H1 (cell line): ENCODE data around the gene SNCAIP.

Experiments used
- ATF3 ChIP-seq: IDR thresholded peaks from 2 replicates; pipeline ENCODE4 v1.6.1; 2011; ENCODE audit warnings: low read depth, mild to moderate bottlenecking, low read length; ENCODE audit not compliant: insufficient read depth
- CTCF ChIP-seq, 3 experiments: IDR thresholded peaks; 1 replicate in 2 of 3; 2 replicates in 1 of 3; pipeline versions ENCODE4 v1.5.1 to v1.6.1; 2011; ENCODE audit warnings: low read length in 3 of 3, mild to moderate bottlenecking in 3 of 3, inconsistent platforms in 2 of 3, low read depth in 1 of 3, moderate library complexity in 1 of 3; ENCODE audit not compliant: insufficient read depth in 1 of 3; ENCODE audit errors: control extremely low read depth in 1 of 3
- JUND ChIP-seq: IDR thresholded peaks from 2 replicates; pipeline ENCODE4 v1.6.1; 2011; ENCODE audit warnings: mild to moderate bottlenecking, improper control_type of control experiment, low read length
- MAFK ChIP-seq: IDR thresholded peaks from 2 replicates; pipeline ENCODE4 v1.6.1; 2012; ENCODE audit warnings: low read depth, mild to moderate bottlenecking, improper control_type of control experiment, low read length
- POLR2A ChIP-seq, 2 experiments: IDR thresholded peaks; 1 replicate in 1 of 2; 2 replicates in 1 of 2; pipeline ENCODE4 v1.6.1; 2011; ENCODE audit warnings: low read depth in 2 of 2, low read length in 2 of 2, mild to moderate bottlenecking in 2 of 2; ENCODE audit errors: control extremely low read depth in 1 of 2
- POLR2AphosphoS5 ChIP-seq: IDR thresholded peaks from 2 replicates; pipeline ENCODE4 v1.6.1; 2011; ENCODE audit warnings: low read depth, low read length
- SRF ChIP-seq: IDR thresholded peaks from 2 replicates; pipeline ENCODE4 v1.6.1; 2011; ENCODE audit warnings: mild to moderate bottlenecking, low read depth, low read length, moderate library complexity
- TEAD4 ChIP-seq: IDR thresholded peaks from 2 replicates; pipeline ENCODE4 v1.6.1; 2012; ENCODE audit warnings: low read depth, low read length, inconsistent platforms, mixed read lengths
- TF ChIP-seq, protein P1 (sequence below): IDR thresholded peaks from 2 replicates; pipeline ENCODE4 v1.6.1; 2011; ENCODE audit warnings: low read length, improper control_type of control experiment

DNA sequence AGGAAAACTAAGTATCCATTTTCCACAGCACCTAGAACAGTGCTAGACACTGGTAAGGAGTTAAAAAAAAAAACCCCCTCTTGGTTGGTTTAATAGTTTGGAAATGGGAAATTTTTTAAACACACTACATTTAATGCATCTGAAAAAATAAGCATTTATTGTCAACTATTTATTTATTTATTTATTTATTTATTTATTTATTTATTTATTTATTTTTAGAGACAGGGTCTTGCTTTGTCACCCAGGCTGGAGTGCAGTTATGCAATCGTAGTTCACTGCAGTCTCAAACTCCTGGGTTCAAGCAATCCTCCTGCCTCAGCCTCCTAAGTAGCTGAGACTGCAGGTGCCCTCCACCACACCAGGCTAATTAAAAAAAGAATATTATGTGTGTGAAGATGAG is 51.6 kb downstream of the SNCAIP start:
- TF ChIP-seq, protein P1, sequence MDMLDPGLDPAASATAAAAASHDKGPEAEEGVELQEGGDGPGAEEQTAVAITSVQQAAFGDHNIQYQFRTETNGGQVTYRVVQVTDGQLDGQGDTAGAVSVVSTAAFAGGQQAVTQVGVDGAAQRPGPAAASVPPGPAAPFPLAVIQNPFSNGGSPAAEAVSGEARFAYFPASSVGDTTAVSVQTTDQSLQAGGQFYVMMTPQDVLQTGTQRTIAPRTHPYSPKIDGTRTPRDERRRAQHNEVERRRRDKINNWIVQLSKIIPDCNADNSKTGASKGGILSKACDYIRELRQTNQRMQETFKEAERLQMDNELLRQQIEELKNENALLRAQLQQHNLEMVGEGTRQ, result no peak
- no peak for TF ChIP-seq POLR2A (IDR thresholded peaks at IDR 0.05; ENCODE audit: control extremely low read depth in 1 of 2, low read depth in 2 of 2, low read length in 2 of 2)
- TF ChIP-seq MAFK, result no peak
- TF ChIP-seq POLR2AphosphoS5, result no peak
- TF ChIP-seq CTCF (IDR thresholded peaks at IDR 0.05; ENCODE audit: control extremely low read depth in 1 of 3, insufficient read depth in 1 of 3, low read depth in 1 of 3, low read length in 3 of 3), result no peak
- TF ChIP-seq SRF, result no peak
- no peak for TF ChIP-seq TEAD4
- TF ChIP-seq ATF3, result no peak
- TF ChIP-seq JUND, result no peak
